ENCODE measurements around the gene CORO2A. TPM values are rescaled to one million over a fixed set of nuclear protein-coding genes. Genes with fewer than 3 reads are reported as not detected.

Gene CORO2A
- total and polyA plus RNA-seq, 2 of the 13 experiments (the other 11 are each of a cell fraction or from before 2014, with no cell fraction given): 14.4 to 15.3 TPM

GRCh38 chr9:98176391-98177259 is 15.8 kb downstream of the CORO2A start (continued):
- no peak for TF ChIP-seq ZNF253 (CRISPR knock-in tag; IDR thresholded peaks at IDR 0.05; ENCODE audit: borderline replicate concordance)
- peak in 1 of 2 experiments; percentile 72; a peak in 1 of 4 replicates for TF ChIP-seq EP300 (IDR thresholded peaks at IDR 0.05; ENCODE audit: low read depth in 2 of 2, low read length in 2 of 2)
- no peak for TF ChIP-seq EP300 (CRISPR knock-in tag; IDR thresholded peaks at IDR 0.05; ENCODE audit: borderline replicate concordance)
- TF ChIP-seq RBM39 (IDR thresholded peaks at IDR 0.05; ENCODE audit: low read depth, low read length, poor library complexity, severe bottlenecking): no peak
- no peak for TF ChIP-seq EZH2 (conservative IDR thresholded peaks at IDR 0.05; ENCODE audit: low read depth, low read length)
- TF ChIP-seq HNF4G (IDR thresholded peaks at IDR 0.05; ENCODE audit: borderline replicate concordance, low read depth, low read length): peak; percentile 82
- no peak for TF ChIP-seq HNF4G (CRISPR knock-in tag; IDR thresholded peaks at IDR 0.05; ENCODE audit: borderline replicate concordance, low read depth)
- no peak for TF ChIP-seq EED (CRISPR knock-in tag; IDR thresholded peaks at IDR 0.05)
- TF ChIP-seq ZFX (CRISPR knock-in tag; IDR thresholded peaks at IDR 0.05; ENCODE audit: low read depth): no peak
- no peak for TF ChIP-seq WIZ (CRISPR knock-in tag; IDR thresholded peaks at IDR 0.05)
- no peak for TF ChIP-seq ZNF274 (CRISPR knock-in tag; IDR thresholded peaks at IDR 0.05)
- TF ChIP-seq ZNF788 (CRISPR knock-in tag; IDR thresholded peaks at IDR 0.05; ENCODE audit: borderline replicate concordance): no peak
- no peak for TF ChIP-seq ZNF564 (CRISPR knock-in tag; IDR thresholded peaks at IDR 0.05)
- no peak for TF ChIP-seq ZNF749 (CRISPR knock-in tag; IDR thresholded peaks at IDR 0.05; ENCODE audit: borderline replicate concordance)
- TF ChIP-seq ZNF136 (CRISPR knock-in tag; IDR thresholded peaks at IDR 0.05; ENCODE audit: low read depth): no peak
- no peak for TF ChIP-seq ZNF597 (CRISPR knock-in tag; IDR thresholded peaks at IDR 0.05)
- no peak for TF ChIP-seq SMAD3 (CRISPR knock-in tag; IDR thresholded peaks at IDR 0.05)
- peak; percentile 49 for TF ChIP-seq TBX2 (CRISPR knock-in tag; IDR thresholded peaks at IDR 0.05; ENCODE audit: borderline replicate concordance)
- no peak for TF ChIP-seq ZNF891 (CRISPR knock-in tag; IDR thresholded peaks at IDR 0.05)
- no peak for TF ChIP-seq ZFP62 (CRISPR knock-in tag; IDR thresholded peaks at IDR 0.05)
- no peak for TF ChIP-seq ZNF570 (CRISPR knock-in tag; IDR thresholded peaks at IDR 0.05; ENCODE audit: borderline replicate concordance)
- TF ChIP-seq NCOR1 (IDR thresholded peaks at IDR 0.05; ENCODE audit: borderline replicate concordance, low read length): no peak
- TF ChIP-seq MYPOP (CRISPR knock-in tag; IDR thresholded peaks at IDR 0.05): no peak

Data from HepG2 (cell line).